DND-41 (cell line): ENCODE data around the gene CCDC92B.

ENCODE experiments used
- CTCF ChIP-seq: IDR thresholded peaks from 2 replicates; pipeline ENCODE4 v1.5.1; 2012; ENCODE audit warnings: borderline replicate concordance, low read length, moderate library complexity, mild to moderate bottlenecking; ENCODE audit not compliant: poor library complexity, severe bottlenecking; ENCODE audit errors: extremely low read depth
- EZH2 ChIP-seq: IDR thresholded peaks from 3 replicates; pipeline ENCODE4 v1.6.1; 2012; ENCODE audit warnings: borderline replicate concordance, low read depth, mild to moderate bottlenecking, moderate library complexity, low read length, inconsistent platforms; ENCODE audit not compliant: severe bottlenecking

- TF ChIP-seq CTCF (no peak), EZH2 (no peak)
These were observed 37.0 kb downstream of the CCDC92B start for GRCh38 chr17:2712300-2713043.
